ENCODE data around the gene KCNN4. TPM values are rescaled to one million over a fixed set of nuclear protein-coding genes. Genes with fewer than 3 reads are reported as not detected.

Gene KCNN4
- total RNA-seq, 1 experiment from 2014 or later: 30.3 TPM

GRCh38 chr19:43748685-43749084 is 32.1 kb downstream of the KCNN4 start:
- DNase-seq (ENCODE audit: low read depth): no peak

- DNase-seq (ENCODE audit: low read depth): no peak
Observed at GRCh38 chr19:43748205-43748594, 32.6 kb downstream of the KCNN4 start.

DNA sequence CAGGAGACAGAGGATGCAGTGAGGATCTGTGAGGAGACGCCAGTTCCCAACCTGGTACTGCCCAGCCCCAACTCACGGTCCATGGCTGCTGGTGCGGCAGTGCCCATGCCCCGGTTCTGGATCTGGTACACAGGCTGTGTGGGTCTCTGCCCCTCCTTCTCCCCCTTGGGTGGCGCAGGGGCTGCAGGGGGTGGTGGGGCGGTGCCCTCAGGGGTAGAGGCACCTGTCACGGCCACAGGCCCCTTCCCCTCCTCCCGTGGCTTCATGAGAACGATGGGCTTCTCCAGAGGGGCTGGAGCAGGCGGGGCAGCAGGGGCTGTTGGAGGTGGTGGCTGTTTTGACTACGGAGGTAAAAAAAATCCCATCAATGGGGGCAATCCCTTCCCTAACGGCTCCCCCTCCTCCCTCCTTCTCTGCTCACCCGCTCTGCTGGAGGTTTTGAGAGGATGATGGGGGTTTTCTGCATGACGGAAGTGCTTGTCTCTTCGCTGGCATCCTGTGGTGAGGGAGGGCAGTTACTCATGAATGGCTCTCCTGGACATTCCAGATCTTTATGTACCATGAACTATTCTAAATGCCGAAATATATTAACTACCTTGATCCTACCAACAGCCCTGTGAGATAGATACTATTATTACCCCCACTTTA is 33.1 kb downstream of the KCNN4 start:
- no peak for DNase-seq (ENCODE audit: low read depth)

DNA sequence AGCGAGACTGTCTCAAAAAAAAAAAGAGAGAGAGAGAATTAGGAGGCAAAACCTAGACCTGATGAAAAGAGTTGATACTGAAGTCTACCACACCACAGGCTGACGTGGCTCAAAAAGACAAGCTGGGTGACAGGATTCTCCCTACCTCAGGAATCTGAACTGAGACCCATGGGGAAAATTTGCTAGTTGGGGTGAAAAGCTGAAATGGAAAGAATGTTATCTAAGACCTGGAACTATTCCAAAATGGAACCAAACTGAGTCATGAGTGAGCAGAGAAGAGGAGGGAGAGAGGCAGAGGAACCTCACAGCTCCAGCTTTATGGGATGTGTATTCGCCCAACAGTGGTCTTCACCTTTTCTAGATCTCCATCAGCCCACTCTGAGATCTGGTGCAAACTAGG is 37.7 kb downstream of the KCNN4 start:
- DNase-seq (ENCODE audit: low read depth): peak; percentile 81

GRCh38 chr19:43741075-43741825 is 39.5 kb downstream of the KCNN4 start:
- DNase-seq (ENCODE audit: low read depth): no peak

DNA sequence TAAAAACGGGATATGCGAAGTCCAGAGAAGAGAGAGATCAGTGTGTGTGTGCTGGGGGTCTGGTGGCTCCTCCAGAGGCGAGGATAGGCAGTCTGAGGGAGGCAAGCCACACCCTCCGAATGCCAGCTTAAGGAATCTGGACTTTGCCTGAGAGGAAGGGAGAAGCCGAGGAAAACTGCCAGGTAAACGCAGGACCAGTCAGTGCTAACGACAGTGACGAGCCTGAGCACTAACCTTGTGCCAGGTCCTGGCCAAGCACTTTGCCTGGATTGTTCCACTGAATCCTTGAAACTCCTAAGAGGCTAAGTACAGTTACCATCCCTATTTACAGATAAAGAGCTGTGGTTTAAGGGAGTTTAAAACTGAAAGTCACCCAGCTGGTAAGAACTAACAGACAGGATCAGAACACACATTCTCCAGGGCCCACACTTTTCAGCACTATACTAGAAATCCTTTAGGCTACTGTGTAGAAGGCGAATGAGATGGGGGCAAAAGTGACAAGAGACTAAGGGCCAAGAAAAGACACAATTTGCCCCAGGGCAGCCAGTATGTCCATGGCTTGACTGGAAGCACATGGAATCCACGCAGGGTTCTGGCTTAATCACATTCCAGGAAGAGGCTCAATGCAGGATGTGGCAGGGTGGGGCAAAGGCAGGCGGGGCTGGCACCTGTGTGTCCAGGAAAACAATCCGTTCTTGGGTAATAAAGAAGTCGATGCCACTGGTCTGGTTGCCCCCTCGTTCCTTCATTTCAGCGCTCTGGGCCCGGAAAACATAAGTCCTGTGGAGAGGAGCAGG is 41.1 kb downstream of the KCNN4 start:
- DNase-seq (ENCODE audit: low read depth): no peak

- DNase-seq (ENCODE audit: low read depth): no peak
Observed at GRCh38 chr19:43738780-43739211, 42.0 kb downstream of the KCNN4 start.

- no peak for DNase-seq (ENCODE audit: low read depth)
Observed at GRCh38 chr19:43735957-43736356, 44.8 kb downstream of the KCNN4 start.

- no peak for DNase-seq (ENCODE audit: low read depth)
Observed at GRCh38 chr19:43735013-43735412, 45.8 kb downstream of the KCNN4 start.

DNA sequence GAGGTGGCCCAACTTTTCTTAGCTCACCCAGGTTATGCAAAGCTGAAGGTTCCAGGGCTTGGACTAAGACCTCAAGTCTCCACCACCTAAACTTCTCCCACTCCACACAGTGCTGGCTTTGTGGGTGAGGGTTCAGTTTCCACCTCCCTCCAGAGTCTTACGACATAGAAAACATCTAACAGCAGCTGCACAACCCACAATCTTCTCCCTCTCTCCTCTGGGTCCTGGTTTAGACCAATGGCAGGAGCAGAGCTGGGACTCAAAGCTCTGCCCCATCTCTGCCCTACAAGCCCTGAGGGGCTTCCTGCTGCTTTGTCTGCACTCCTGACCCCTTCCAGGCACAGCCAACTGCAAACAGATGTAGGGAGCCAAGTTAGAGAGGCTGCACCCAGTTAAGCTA is 48.9 kb downstream of the KCNN4 start:
- no peak for DNase-seq (ENCODE audit: low read depth)

- no peak for DNase-seq (ENCODE audit: low read depth)
Observed at GRCh38 chr19:43731346-43731745, 49.4 kb downstream of the KCNN4 start.

DNA sequence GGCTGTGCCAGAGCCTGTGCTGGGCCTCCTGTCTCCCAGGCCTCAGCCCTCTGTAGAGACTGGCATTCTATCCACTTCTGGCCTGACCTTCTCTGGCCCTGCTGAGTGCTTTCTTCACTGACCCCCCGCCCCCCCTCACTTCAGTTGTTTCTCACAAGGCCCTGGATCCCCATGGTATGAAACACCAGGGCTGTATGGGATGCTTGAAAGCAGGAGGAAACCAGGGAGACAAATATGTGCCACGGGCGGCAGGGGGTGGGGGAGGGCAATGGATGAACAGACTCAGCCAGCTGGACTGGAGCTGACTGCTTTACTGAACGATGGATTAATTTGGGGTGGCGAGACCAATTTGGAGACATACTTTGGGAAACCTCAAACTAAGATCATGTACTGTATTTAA is 50.9 kb downstream of the KCNN4 start:
- DNase-seq (ENCODE audit: low read depth): no peak

DNA sequence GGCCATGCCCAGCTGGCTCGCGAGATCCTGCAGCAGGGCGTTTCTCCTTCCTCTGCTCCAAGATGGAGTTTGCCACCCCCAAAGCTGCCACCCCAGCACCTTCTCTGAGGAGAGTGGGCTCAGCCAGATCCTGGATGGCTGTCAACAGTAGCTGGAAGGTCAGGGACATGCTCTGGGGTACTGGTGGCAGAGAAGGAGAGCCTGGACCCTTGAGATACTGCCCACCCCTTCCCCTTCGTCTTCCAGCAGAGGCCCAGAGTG is 53.2 kb downstream of the KCNN4 start:
- DNase-seq (ENCODE audit: low read depth): no peak

DNA sequence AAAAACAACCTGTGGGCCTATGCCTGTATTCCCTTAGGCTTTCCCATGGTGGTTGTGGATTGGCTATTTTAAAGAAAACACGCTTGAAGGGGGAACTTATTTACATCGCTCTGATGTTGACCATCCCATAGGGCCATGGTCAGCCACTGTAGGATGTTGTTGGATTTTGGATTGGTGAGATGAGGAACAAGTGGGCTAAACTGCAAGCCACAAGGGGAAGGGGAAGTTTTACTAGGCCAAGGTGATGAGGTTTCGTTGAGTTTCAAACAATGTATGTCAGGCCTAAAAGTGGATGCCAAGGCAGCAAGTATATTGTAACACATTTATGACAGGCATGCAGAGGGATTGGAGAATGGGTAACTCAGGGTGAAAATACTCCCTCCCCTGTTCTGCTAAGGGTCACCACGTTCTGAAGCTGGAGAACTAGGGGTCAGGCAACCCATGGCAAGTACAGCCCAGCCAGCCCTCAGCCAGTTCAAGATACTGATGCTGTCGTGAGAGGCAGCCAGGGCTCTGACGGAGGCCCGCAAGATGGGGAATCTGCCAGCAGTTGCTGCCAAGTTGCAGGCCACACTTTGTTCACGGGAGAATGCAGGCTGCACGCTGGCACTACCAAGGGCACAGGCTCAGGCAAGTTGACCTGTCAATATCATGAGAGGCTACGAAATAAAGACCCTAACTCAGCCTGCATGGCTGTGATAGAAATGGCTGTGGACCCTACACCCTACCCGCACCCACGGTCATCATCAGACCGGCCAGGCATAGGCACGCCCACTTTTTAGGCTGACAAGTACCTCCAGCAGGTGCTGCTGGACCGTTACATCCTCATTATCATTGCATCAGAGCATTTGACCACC is 53.8 kb downstream of the KCNN4 start:
- peak; percentile 44 for DNase-seq (ENCODE audit: low read depth)

DNA sequence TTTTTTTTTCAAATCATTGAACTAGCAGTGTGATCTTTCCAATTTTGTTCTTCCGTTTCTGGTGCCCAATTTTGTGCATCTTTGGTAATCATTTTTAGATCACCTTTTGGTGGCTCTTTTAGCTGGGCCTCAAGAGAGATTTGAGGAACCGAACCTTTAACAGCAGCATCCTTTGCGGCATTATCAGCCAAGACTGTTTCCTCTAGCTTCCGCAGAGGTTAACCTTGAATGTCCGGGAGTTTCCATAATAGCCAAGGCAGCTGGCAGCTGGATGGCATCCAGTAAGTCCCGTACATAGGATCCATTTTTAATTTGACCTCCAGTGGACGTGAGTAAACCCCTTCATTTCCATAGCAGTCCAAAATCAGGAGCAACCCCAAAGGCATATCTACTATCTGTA is 55.3 kb downstream of the KCNN4 start:
- DNase-seq (ENCODE audit: low read depth): no peak

GRCh38 chr19:43724896-43725295 is 55.9 kb downstream of the KCNN4 start:
- DNase-seq (ENCODE audit: low read depth): no peak

DNA sequence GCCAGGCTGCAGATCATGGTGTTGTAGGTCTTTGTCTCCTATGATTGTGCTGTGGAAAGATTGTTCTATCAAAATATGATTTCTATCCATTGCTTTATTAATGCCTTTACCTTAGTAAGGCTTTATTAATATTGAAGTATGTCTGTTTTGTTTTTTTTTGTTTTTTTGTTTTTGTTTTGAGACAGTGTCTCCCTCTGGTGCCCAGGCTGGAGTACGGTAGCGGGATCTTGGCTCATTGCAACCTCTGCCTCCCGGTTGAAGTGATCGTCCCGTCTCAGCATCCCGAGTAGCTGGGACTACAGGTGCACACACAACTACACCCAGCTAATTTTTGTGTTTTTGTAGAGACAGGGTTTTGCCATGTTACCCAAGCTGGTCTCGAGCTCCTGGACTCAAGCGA is 57.2 kb downstream of the KCNN4 start:
- DNase-seq (ENCODE audit: low read depth): no peak

DNA sequence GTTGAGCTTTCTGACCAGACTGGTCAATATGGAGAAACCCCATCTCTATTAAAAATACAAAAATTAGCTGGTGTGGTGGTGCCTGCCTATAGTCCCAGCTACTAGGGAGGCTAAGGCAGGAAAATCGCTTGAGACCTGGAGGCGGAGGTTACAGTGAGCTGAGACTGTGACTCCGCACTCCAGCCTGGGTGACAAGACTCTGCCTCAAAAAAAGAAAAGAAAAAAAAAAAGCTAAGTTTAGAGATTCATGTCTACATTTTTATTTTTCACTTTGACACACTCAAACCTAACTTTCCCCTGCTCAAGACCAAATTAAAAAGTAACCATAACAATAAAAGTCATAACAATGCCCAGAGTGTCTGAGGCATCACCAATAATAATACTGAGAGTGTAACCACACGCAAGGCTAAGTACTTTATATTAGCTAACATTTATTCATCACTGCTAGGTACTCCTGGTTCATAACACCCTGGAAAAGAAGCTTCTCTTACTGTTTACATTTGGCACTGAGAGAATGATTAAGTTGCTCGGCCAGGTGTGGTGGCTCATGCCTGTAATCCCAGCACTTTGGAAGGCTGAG is 59.2 kb downstream of the KCNN4 start:
- DNase-seq (ENCODE audit: low read depth): no peak

- DNase-seq (ENCODE audit: low read depth): no peak
Observed at GRCh38 chr19:43720936-43721335, 59.8 kb downstream of the KCNN4 start.

GRCh38 chr19:43719918-43720317 is 60.9 kb downstream of the KCNN4 start:
- no peak for DNase-seq (ENCODE audit: low read depth)

- no peak for DNase-seq (ENCODE audit: low read depth)
Observed at GRCh38 chr19:43719378-43719868, 61.4 kb downstream of the KCNN4 start.
